Nephron (organoid): ENCODE measurements around the gene NDUFA11.
A peak's percentile ranks its signal among the peaks of the same experiment; 100 is the strongest.
"Not testable (repeated sequence)": the region's sequence is repeated elsewhere in the genome, so short reads cannot be mapped to it uniquely, and the experiment has no call there.

Experiments
- H3K27ac Mint-ChIP-seq, 3 experiments: 2 replicates each; pipeline ENCODE4 v1.8.0; 2020; ENCODE audit warnings: mixed read lengths in 3 of 3, mild to moderate bottlenecking in 2 of 3, moderate library complexity in 1 of 3
- H3K27me3 Mint-ChIP-seq: 2 replicates; pipeline ENCODE4 v1.8.0; 2021; ENCODE audit warnings: low read depth, mild to moderate bottlenecking, moderate library complexity, mixed read lengths
- H3K36me3 Mint-ChIP-seq: 2 replicates; pipeline ENCODE4 v1.8.0; 2020; ENCODE audit warnings: low read depth, mixed read lengths
- H3K4me1 Mint-ChIP-seq: 2 replicates; pipeline ENCODE4 v1.8.0; 2020; ENCODE audit warnings: mixed read lengths
- H3K4me3 Mint-ChIP-seq, 3 experiments: 2 replicates each; pipeline ENCODE4 v1.8.0; 2020; ENCODE audit warnings: mild to moderate bottlenecking in 3 of 3, mixed read lengths in 3 of 3, moderate library complexity in 2 of 3
- H3K9me3 Mint-ChIP-seq: 2 replicates; pipeline ENCODE4 v1.8.0; 2020; ENCODE audit warnings: mixed read lengths
- TF ChIP-seq, protein P1 (sequence below), 3 experiments: fragments of 200-600 bp; sonication (generic); IDR thresholded peaks; one replicate each; pipeline ENCODE4 v1.5.0; 2021; ENCODE audit warnings: antibody characterized with exemption in 3 of 3; ENCODE audit not compliant: unreplicated experiment in 3 of 3

The NDUFA11 gene

DNA sequence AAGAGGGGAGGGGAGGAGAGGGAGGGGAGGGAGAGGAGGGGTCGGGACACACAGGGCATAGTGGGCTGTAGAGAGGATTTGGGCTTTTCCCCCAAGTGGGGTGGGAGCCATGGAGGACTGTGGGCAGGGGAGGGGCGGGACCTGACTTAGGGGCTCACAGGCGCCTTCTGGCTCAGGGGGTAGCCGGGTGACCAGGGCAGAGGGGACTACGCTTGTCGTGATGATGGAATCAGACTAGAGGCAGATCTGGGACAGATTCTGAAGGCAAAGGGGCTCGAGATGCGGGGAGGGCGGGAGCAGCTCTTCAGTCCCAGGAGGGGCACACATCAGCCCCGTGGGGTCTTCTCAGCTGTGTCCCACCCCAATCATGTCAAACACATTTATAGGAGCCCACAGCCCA is 13.5 kb downstream of the NDUFA11 start:
- Mint-ChIP-seq H3K36me3 (no peaks in the 10 kb centered on the region), H3K4me1 (peaks cover 7% of the 10 kb centered on the region), H3K4me3 (no peak overlapping the region), H3K9me3 (no peaks in the 10 kb centered on the region), H3K27me3 (peaks cover 3% of the 10 kb centered on the region), H3K27ac (peak overlapping the region in 1 of 3 experiments; percentile 51)
- TF ChIP-seq, protein P1, sequence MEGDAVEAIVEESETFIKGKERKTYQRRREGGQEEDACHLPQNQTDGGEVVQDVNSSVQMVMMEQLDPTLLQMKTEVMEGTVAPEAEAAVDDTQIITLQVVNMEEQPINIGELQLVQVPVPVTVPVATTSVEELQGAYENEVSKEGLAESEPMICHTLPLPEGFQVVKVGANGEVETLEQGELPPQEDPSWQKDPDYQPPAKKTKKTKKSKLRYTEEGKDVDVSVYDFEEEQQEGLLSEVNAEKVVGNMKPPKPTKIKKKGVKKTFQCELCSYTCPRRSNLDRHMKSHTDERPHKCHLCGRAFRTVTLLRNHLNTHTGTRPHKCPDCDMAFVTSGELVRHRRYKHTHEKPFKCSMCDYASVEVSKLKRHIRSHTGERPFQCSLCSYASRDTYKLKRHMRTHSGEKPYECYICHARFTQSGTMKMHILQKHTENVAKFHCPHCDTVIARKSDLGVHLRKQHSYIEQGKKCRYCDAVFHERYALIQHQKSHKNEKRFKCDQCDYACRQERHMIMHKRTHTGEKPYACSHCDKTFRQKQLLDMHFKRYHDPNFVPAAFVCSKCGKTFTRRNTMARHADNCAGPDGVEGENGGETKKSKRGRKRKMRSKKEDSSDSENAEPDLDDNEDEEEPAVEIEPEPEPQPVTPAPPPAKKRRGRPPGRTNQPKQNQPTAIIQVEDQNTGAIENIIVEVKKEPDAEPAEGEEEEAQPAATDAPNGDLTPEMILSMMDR (IDR thresholded peaks at IDR 0.05; ENCODE audit: unreplicated experiment in 3 of 3): no peak

DNA sequence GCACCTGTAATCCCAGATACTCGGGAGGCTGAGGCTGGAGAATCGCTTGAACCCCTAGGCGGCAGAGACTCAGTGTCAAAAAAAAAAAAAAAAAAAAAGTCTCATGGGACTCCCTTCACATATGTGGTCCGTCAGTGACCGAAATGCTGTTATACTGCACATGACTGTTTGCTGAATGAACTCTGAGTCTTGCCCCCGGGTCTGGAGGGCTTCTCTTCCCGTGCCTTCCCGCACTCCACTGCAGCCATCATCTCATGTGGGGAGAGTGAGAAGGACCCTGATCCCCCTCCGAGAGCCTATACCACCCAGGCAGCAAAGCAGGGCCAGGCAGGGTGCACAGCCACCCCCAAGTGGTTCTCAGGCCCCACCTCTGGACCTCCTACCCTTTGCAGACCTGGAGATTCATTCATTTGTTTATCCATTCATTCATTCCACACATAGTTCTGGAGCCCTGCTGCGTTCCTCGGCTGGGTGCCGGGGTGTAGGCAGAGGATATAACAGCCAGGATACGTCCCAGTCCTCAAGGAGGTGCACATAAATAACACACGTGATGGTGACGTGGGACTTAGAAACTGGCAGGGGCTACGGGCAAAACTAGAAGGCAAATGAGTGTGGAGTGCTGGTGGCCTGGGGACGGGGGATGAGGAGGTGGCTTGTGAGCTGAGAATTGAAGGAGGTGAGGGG is 14.2 kb downstream of the NDUFA11 start:
- H3K27ac Mint-ChIP-seq: peak overlapping the region in 1 of 3 experiments; percentile 51
- TF ChIP-seq, protein P1 (IDR thresholded peaks at IDR 0.05; ENCODE audit: unreplicated experiment in 3 of 3): no peak
- H3K36me3 Mint-ChIP-seq: no peaks in the 10 kb centered on the region
- H3K9me3 Mint-ChIP-seq: no peaks in the 10 kb centered on the region
- H3K4me3 Mint-ChIP-seq: no peak overlapping the region
- H3K4me1 Mint-ChIP-seq: peaks cover 7% of the 10 kb centered on the region
- peaks cover 3% of the 10 kb centered on the region for H3K27me3 Mint-ChIP-seq

DNA sequence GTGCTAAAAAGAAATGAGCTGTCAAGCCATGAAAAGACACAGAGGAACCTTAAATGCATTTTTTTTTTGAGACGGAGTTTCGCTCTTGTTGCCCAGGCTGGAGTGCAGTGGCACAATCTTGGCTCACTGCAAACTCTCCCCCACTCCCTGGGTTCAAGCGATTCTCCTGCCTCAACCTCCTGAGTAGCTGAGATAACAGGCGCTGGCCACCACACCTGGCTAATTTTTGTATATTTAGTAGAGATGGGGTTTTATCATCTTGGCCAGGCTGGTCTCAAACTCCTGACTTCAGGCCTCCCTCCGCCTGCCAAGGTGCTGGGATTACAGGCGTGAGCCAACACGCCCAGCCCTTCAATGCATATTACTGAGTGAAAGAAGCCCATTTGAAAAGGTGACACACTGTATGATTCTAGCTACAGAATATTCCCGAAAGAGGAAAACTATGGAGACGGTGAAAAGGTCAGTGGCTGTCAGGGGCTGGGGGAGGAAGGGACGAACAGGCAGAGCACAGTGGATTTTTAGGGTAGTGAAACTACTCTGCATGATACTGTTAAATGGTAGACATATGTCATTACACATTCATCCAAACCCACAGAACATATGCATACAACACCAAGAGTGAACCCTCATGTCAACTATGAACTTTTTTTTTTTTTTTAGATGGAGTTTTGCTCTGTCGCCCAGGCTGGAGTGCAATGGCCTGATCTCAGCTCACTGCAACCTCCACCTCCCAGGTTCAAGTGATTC is 19.4 kb downstream of the NDUFA11 start:
- not testable (repeated sequence) for H3K9me3 Mint-ChIP-seq, H3K4me3 Mint-ChIP-seq, H3K27me3 Mint-ChIP-seq, H3K36me3 Mint-ChIP-seq
- peak overlapping the region in 2 of 3 experiments; percentile 17 to 35 for H3K27ac Mint-ChIP-seq
- peaks cover 26% of the 10 kb centered on the region for H3K4me1 Mint-ChIP-seq

DNA sequence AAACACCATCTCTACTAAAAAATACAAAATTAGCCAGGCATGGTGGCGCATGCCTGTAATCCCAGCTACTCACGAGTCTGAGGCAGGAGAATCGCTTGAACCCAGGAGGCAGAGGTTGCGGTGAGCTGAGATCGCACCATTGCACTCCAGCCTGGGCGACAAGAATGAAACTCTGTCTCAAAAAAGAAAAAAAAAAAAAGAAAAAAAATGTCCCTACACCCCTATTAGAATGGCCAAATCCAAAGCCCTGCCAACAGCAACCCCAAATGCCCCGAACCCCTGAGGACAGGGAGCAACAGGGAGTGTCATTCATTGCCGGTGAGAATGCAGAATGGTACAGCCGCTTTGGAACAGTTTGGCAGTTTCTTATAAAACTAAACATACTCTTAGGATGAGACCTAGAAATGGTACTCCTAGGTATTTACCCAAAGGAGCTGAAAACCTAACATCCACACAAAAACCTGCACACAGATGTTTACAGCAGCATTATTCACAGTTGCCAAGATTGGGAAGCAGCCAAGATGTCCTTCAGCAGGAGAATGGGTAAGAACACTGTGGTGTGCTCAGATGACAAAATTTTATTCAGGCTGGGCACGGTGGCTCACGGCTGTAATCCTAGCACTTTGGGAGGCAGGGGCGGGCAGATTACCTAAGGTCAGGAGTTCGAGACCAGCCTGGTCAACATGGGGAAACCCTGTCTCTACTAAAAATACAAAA is 20.3 kb downstream of the NDUFA11 start:
- not testable (repeated sequence) for H3K9me3 Mint-ChIP-seq, H3K27me3 Mint-ChIP-seq, H3K36me3 Mint-ChIP-seq, H3K4me3 Mint-ChIP-seq
- peak overlapping the region; percentile 27 to 93 (median 40) for H3K27ac Mint-ChIP-seq
- H3K4me1 Mint-ChIP-seq: peaks cover 26% of the 10 kb centered on the region

DNA sequence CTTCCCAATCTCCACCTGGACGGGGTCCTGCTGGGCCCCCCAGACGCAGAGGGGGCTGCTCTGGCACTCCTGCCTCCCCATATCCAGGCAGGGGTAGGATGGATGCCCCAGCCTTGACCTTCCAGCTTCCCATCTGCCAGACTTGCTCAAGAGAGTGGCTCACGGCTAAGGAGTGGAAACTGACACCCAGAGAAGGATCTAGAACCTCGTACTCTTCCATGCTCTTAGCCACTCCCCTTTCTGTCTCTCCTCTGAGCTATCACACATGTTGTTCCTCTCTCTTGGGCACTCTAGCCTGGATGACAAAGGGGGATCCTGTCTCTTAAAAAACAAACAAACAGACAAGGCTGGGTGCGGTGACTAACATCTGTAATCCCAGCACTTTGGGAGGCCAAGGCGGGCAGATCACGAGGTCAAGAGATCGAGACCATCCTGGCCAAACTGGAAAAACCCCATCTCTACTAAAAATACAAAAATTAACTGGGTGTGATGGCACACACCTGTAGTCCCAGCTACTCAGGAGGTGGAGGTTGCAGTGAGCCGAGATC is 21.1 kb downstream of the NDUFA11 start:
- peak overlapping the region in 1 of 3 experiments; percentile 15 for H3K27ac Mint-ChIP-seq
- H3K4me1 Mint-ChIP-seq: peaks cover 32% of the 10 kb centered on the region
- no peak overlapping the region for H3K4me3 Mint-ChIP-seq
- no peaks in the 10 kb centered on the region for H3K9me3 Mint-ChIP-seq
- TF ChIP-seq, protein P1 (IDR thresholded peaks at IDR 0.05; ENCODE audit: unreplicated experiment in 3 of 3): no peak
- peaks cover 4% of the 10 kb centered on the region for H3K27me3 Mint-ChIP-seq
- no peaks in the 10 kb centered on the region for H3K36me3 Mint-ChIP-seq

DNA sequence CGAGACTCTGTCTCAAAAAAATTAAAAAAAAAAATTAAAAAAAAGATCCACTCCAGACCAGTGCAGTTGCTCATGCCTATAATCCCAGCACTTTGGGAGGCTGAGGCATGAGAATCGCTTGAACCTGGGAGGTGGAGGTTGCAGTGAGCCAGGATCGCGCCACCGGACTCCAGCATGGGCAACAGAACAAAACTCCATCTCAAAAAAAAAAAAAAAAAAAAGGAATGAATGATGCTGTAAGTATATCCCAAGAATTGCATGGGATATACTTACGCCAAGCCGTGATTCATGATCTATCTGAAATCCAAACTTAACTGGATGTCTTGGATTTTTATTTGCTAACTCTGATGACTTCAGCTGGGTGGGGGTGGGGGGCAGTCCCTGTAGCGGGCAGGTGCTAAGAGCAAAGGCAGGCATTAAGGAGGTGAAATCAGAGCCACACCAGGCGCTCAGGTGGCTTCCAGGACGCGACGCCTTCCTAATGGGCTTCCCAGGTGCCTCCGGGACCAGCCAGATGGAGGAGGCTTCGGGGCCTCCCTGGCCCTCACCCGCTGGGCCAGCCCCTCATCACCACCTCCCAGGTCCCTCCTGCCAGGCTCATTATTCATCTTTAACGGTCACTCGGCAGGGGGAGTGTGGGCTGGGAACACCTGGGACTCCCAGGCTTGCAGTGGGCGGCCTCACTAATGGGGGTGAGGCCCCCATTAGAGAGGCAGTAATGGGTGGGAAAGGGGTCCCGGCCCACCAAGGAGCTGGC is 21.9 kb downstream of the NDUFA11 start:
- Mint-ChIP-seq H3K27ac (peak overlapping the region in 1 of 3 experiments; percentile 48), H3K27me3 (peaks cover 4% of the 10 kb centered on the region), H3K4me3 (no peak overlapping the region), H3K4me1 (peaks cover 35% of the 10 kb centered on the region), H3K9me3 (no peaks in the 10 kb centered on the region), H3K36me3 (no peaks in the 10 kb centered on the region)
- TF ChIP-seq, protein P1 (IDR thresholded peaks at IDR 0.05; ENCODE audit: unreplicated experiment in 3 of 3): no peak
